ENCODE measurements around the gene CTNNA2.

DNA sequence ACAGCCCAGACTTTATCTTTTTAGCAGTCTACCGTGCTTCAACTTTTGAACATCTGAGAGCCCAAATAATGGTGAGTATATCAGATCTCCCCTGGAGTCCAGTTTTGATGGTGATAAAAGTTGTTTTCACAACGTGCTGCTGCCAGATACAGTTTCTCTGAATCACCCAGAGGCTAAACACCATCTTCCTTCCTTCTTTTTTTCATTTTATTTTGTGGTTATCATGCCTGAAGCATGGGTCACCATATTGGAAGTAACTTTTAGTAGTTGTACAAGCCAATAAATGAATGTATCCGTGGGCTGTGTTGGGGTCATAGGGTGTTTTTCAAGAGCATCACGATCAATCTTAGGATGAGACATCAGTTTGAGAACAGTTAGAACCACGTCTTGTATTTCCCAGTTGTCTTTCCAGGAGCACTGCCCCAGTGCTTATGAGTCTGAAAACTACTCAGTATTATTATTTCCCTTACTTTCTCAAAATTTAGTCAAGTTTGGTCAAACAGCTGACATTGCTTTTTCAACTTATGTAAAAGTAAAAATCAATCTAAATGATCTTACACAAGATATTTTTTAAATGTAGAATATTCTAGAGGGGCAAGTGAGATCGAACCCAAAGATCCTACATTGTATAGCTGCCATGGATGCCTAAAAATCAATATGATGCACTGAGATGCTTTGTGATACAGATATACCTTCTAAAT, 311.4 kb downstream of the CTNNA2 start:
- TF ChIP-seq CTCF (IDR thresholded peaks at IDR 0.05) (no peak), ZFX (IDR thresholded peaks at IDR 0.05; ENCODE audit: borderline replicate concordance) (no peak)

Data from 22Rv1 (cell line).